Breast epithelium (tissue), 4 donors: ENCODE measurements around the gene JAG1. TPM values are rescaled to one million over a fixed set of nuclear protein-coding genes. Genes with fewer than 3 reads are reported as not detected.
A peak's percentile ranks its signal among the peaks of the same experiment; 100 is the strongest.

Experiments
- DNase-seq, 2 donors: peaks; one replicate each; pipeline ENCODE4 v3.0.0-alpha.2; 2019; ENCODE audit warnings: low spot score in 2 of 2
- H3K27ac ChIP-seq, 2 donors: fragments of 200-600 bp; sonication (generic) in 1 of 2; one replicate each; pipeline ENCODE4 v1.5.1; 2016 to 2019; ENCODE audit warnings: mild to moderate bottlenecking in 1 of 2
- H3K27me3 ChIP-seq, 2 donors: fragments of 200-600 bp; sonication (generic) in 1 of 2; one replicate each; pipeline versions ENCODE4 v1.5.1 to v1.6.0; 2017 to 2019; ENCODE audit warnings: control low read depth in 1 of 2, mild to moderate bottlenecking in 1 of 2
- H3K36me3 ChIP-seq: fragments of 200-600 bp; one replicate; pipeline ENCODE4 v1.5.1; 2019
- H3K4me1 ChIP-seq, 2 donors: fragments of 200-600 bp; sonication (generic); one replicate each; pipeline ENCODE4 v1.5.1; 2016 to 2019; ENCODE audit warnings: control low read depth in 1 of 2
- H3K4me3 ChIP-seq, 3 donors: fragments of 200-600 bp; sonication (generic); 1 replicate in 2 of 3; 2 replicates in 1 of 3; pipeline ENCODE4 v1.5.1; 2016 to 2019; ENCODE audit warnings: mild to moderate bottlenecking in 3 of 3, moderate library complexity in 2 of 3
- H3K9me3 ChIP-seq, 2 donors: fragments of 200-600 bp; sonication (generic) in 1 of 2; one replicate each; pipeline ENCODE4 v1.5.1; 2016 to 2019; ENCODE audit warnings: control low read depth in 1 of 2
- CTCF ChIP-seq, 3 donors: fragments of 450-650 bp; IDR thresholded peaks; one replicate each; pipeline ENCODE4 v1.5.1; 2016 to 2017; ENCODE audit warnings: antibody characterized with exemption in 3 of 3, mild to moderate bottlenecking in 3 of 3, moderate library complexity in 3 of 3
- POLR2A ChIP-seq: fragments of 450-650 bp; IDR thresholded peaks from one replicate; pipeline ENCODE4 v1.6.1; 2016; ENCODE audit warnings: antibody characterized with exemption, mild to moderate bottlenecking, moderate library complexity
- POLR2AphosphoS5 ChIP-seq, 3 donors: sonication (generic); formaldehyde crosslinking; IDR thresholded peaks; one replicate each; pipeline ENCODE4 v1.6.1; 2017; ENCODE audit warnings: antibody characterized with exemption in 3 of 3
- intact Hi-C: fragments of 100-400 bp; cut with DNase I; formaldehyde crosslinking; loops from one replicate; pipeline ENCODE4 v1.15.1; 2023; ENCODE audit warnings: low total_unique reads
- total RNA-seq, 3 donors: library from RNA; depleted of rRNA; stranded (reverse); fragments of >200 nt; gene quantifications; one replicate each; pipeline ENCODE4 v1.1.0, GENCODE V29; 2016

Gene JAG1
- total RNA-seq, 3 donors from 2014 or later, result 49.0 to 97.9 (median 75.7) TPM

- DNase-seq, result no peak
- Histone ChIP-seq H3K9me3 (no peaks in the 10 kb centered on the region), H3K27ac (peak overlapping the region in 1 of 2 donors; percentile 11), H3K4me3 (no peak overlapping the region), H3K27me3 (no peaks in the 10 kb centered on the region), H3K4me1 (no peaks in the 10 kb centered on the region), H3K36me3 (peaks cover 22% of the 10 kb centered on the region)
- intact Hi-C loops, result no loop called here
- TF ChIP-seq POLR2AphosphoS5 (IDR thresholded peaks at IDR 0.05), result no peak
- no peak for TF ChIP-seq CTCF (IDR thresholded peaks at IDR 0.05)
- no peak for TF ChIP-seq POLR2A
Measured at GRCh38 chr20:10642856-10643559, 30.8 kb downstream of the JAG1 start.

- intact Hi-C loops, result no loop called here
Measured at GRCh38 chr20:10641893-10642292, 31.9 kb downstream of the JAG1 start.

GRCh38 chr20:10641467-10641866 lies 32.3 kb downstream of the JAG1 start:
- intact Hi-C loops, result no loop called here
- Histone ChIP-seq H3K27me3 (no peaks in the 10 kb centered on the region), H3K4me3 (no peak overlapping the region), H3K9me3 (no peaks in the 10 kb centered on the region), H3K4me1 (peaks cover 0 to 8% of the 10 kb centered on the region in 2 donors), H3K27ac (no peak overlapping the region), H3K36me3 (peaks cover 22% of the 10 kb centered on the region)
- no peak for DNase-seq
- no peak for TF ChIP-seq POLR2A
- no peak for TF ChIP-seq CTCF (IDR thresholded peaks at IDR 0.05)
- no peak for TF ChIP-seq POLR2AphosphoS5 (IDR thresholded peaks at IDR 0.05)

More at GRCh38 chr20:10641893-10642292, 31.9 kb downstream of the JAG1 start:
- Histone ChIP-seq H3K4me3 (no peak overlapping the region), H3K36me3 (peaks cover 22% of the 10 kb centered on the region), H3K27ac (no peak overlapping the region), H3K27me3 (no peaks in the 10 kb centered on the region), H3K4me1 (peaks cover 0 to 4% of the 10 kb centered on the region in 2 donors), H3K9me3 (no peaks in the 10 kb centered on the region)
- DNase-seq, result no peak
- TF ChIP-seq POLR2A, result no peak
- no peak for TF ChIP-seq POLR2AphosphoS5 (IDR thresholded peaks at IDR 0.05)
- no peak for TF ChIP-seq CTCF (IDR thresholded peaks at IDR 0.05)

GRCh38 chr20:10640897-10641296 lies 32.9 kb downstream of the JAG1 start:
- Histone ChIP-seq H3K27me3 (no peaks in the 10 kb centered on the region), H3K27ac (peak overlapping the region in 1 of 2 donors; percentile 48), H3K36me3 (peaks cover 22% of the 10 kb centered on the region), H3K9me3 (no peaks in the 10 kb centered on the region), H3K4me3 (no peak overlapping the region), H3K4me1 (peaks cover 0 to 14% of the 10 kb centered on the region in 2 donors)
- no peak for DNase-seq
- intact Hi-C loops, result no loop called here
- TF ChIP-seq POLR2A (no peak), POLR2AphosphoS5 (IDR thresholded peaks at IDR 0.05) (no peak), CTCF (IDR thresholded peaks at IDR 0.05) (no peak)

GRCh38 chr20:10639737-10640556 lies 33.9 kb downstream of the JAG1 start:
- intact Hi-C loops, result no loop called here
- DNase-seq, result no peak
- TF ChIP-seq CTCF (IDR thresholded peaks at IDR 0.05), result no peak
- Histone ChIP-seq H3K27me3 (no peaks in the 10 kb centered on the region), H3K4me1 (peaks cover 0 to 14% of the 10 kb centered on the region in 2 donors), H3K9me3 (no peaks in the 10 kb centered on the region), H3K4me3 (no peak overlapping the region), H3K36me3 (peaks cover 16% of the 10 kb centered on the region), H3K27ac (peak overlapping the region in 1 of 2 donors; percentile 58)
